ENCODE data around the gene CHRND.

The CHRND gene

GRCh38 chr2:232526372-232526941 is 497 bp downstream of the CHRND start:
- TF ChIP-seq CTCF (IDR thresholded peaks at IDR 0.05; ENCODE audit: insufficient read depth, low read length) (no peak), REST (IDR thresholded peaks at IDR 0.05; ENCODE audit: insufficient replicate concordance, low read depth) (no peak), POLR2AphosphoS5 (IDR thresholded peaks at IDR 0.05; ENCODE audit: low read depth) (no peak), SPI1 (IDR thresholded peaks at IDR 0.05; ENCODE audit: borderline replicate concordance, low read depth) (no peak), GABPA (IDR thresholded peaks at IDR 0.05; ENCODE audit: low read depth) (no peak)
- Histone ChIP-seq H3K27me3 (ENCODE audit: insufficient read depth, poor library complexity, severe bottlenecking) (peaks cover 25% of the 10 kb centered on the region), H3K27ac (replicated peaks) (no peak overlapping the region), H3K4me3 (replicated peaks; ENCODE audit: insufficient read depth, low read length) (no peak overlapping the region)
- no peak for DNase-seq (ENCODE audit: low read depth in 1 of 2, low spot score in 1 of 2)

GRCh38 chr2:232527905-232528470 is 2.0 kb downstream of the CHRND start:
- Histone ChIP-seq H3K4me3 (replicated peaks; ENCODE audit: insufficient read depth, low read length) (no peak overlapping the region), H3K27ac (replicated peaks) (no peak overlapping the region), H3K27me3 (ENCODE audit: insufficient read depth, poor library complexity, severe bottlenecking) (peaks cover 18% of the 10 kb centered on the region)
- TF ChIP-seq REST (IDR thresholded peaks at IDR 0.05; ENCODE audit: insufficient replicate concordance, low read depth) (no peak), GABPA (IDR thresholded peaks at IDR 0.05; ENCODE audit: low read depth) (no peak), CTCF (IDR thresholded peaks at IDR 0.05; ENCODE audit: insufficient read depth, low read length) (no peak), POLR2AphosphoS5 (IDR thresholded peaks at IDR 0.05; ENCODE audit: low read depth) (no peak), SPI1 (IDR thresholded peaks at IDR 0.05; ENCODE audit: borderline replicate concordance, low read depth) (no peak)
- no peak for DNase-seq (ENCODE audit: low read depth in 1 of 2, low spot score in 1 of 2)

- TF ChIP-seq REST (IDR thresholded peaks at IDR 0.05; ENCODE audit: insufficient replicate concordance, low read depth), result no peak
- TF ChIP-seq POLR2AphosphoS5 (IDR thresholded peaks at IDR 0.05; ENCODE audit: low read depth), result no peak
- peaks cover 8% of the 10 kb centered on the region for H3K27me3 ChIP-seq (ENCODE audit: insufficient read depth, poor library complexity, severe bottlenecking)
- no peak overlapping the region for H3K4me3 ChIP-seq (replicated peaks; ENCODE audit: insufficient read depth, low read length)
- no peak for DNase-seq (ENCODE audit: low read depth in 1 of 2, low spot score in 1 of 2)
- H3K27ac ChIP-seq (replicated peaks), result no peak overlapping the region
Measured at GRCh38 chr2:232528746-232529460, 2.9 kb downstream of the CHRND start.
